ENCODE results near the gene AGER. TPM values are rescaled to one million over a fixed set of nuclear protein-coding genes. Genes with fewer than 3 reads are reported as not detected.

Gene AGER
- total RNA-seq, 1 donor from 2014 or later: 1.8 TPM

GRCh38 chr6:32151863-32152768 is 31.9 kb downstream of the AGER start, which contains the start of gene PRRT1:
PRRT1 (minus strand) TSS chr6:32151939; CDS start chr6:32151827, 112 bp downstream.
- Histone ChIP-seq H3K36me3 (peaks cover 15% of the 10 kb centered on the region), H3K4me3 (peak within 1 kb of the TSS; percentile 82), H3K9me3 (replicated peaks) (no peaks in the 10 kb centered on the region), H3K4me1 (peaks cover 39% of the 10 kb centered on the region), H3K27ac (replicated peaks) (peak within 1 kb of the TSS; percentile 94), H3K27me3 (ENCODE audit: low read depth) (peaks cover 47% of the 10 kb centered on the region)
- intact Hi-C loops (cut with micrococcal nuclease): no loop called here
- DNase-seq: no peak
- TF ChIP-seq CTCF (IDR thresholded peaks at IDR 0.05; ENCODE audit: borderline replicate concordance): no peak

- H3K27me3 ChIP-seq (ENCODE audit: low read depth): peaks cover 52% of the 10 kb centered on the region
- intact Hi-C loops (cut with micrococcal nuclease): no loop called here
- H3K9me3 ChIP-seq (replicated peaks): no peaks in the 10 kb centered on the region
- no peak overlapping the region for H3K27ac ChIP-seq (replicated peaks)
- no peak for TF ChIP-seq CTCF (IDR thresholded peaks at IDR 0.05; ENCODE audit: borderline replicate concordance)
- H3K4me3 ChIP-seq: peak overlapping the region; percentile 82
- no peak for DNase-seq
- peaks cover 7% of the 10 kb centered on the region for H3K36me3 ChIP-seq
- peaks cover 39% of the 10 kb centered on the region for H3K4me1 ChIP-seq
Measured at GRCh38 chr6:32151181-32151862, 32.7 kb downstream of the AGER start.

- no peaks in the 10 kb centered on the region for H3K36me3 ChIP-seq
- peak overlapping the region; percentile 82 for H3K4me3 ChIP-seq
- no peak overlapping the region for H3K27ac ChIP-seq (replicated peaks)
- H3K9me3 ChIP-seq (replicated peaks): no peaks in the 10 kb centered on the region
- intact Hi-C loops (cut with micrococcal nuclease): no loop called here
- H3K4me1 ChIP-seq: peaks cover 33% of the 10 kb centered on the region
- peaks cover 52% of the 10 kb centered on the region for H3K27me3 ChIP-seq (ENCODE audit: low read depth)
- TF ChIP-seq CTCF (IDR thresholded peaks at IDR 0.05; ENCODE audit: borderline replicate concordance): no peak
- DNase-seq: no peak
Measured at GRCh38 chr6:32149932-32150870, 33.9 kb downstream of the AGER start.

- H3K27ac ChIP-seq (replicated peaks): no peak overlapping the region
- H3K4me1 ChIP-seq: peaks cover 23% of the 10 kb centered on the region
- peak overlapping the region; percentile 52 for H3K4me3 ChIP-seq
- H3K36me3 ChIP-seq: no peaks in the 10 kb centered on the region
- H3K9me3 ChIP-seq (replicated peaks): no peaks in the 10 kb centered on the region
- no peak for DNase-seq
- TF ChIP-seq CTCF (IDR thresholded peaks at IDR 0.05; ENCODE audit: borderline replicate concordance): no peak
- intact Hi-C loops (cut with micrococcal nuclease): no loop called here
- peaks cover 52% of the 10 kb centered on the region for H3K27me3 ChIP-seq (ENCODE audit: low read depth)
Measured at GRCh38 chr6:32149092-32149755, 34.8 kb downstream of the AGER start.

All from left ventricle myocardium inferior (tissue), 1 donor.